HG03135 (cell line): ENCODE data around the gene ZNF777.
"Not testable (repeated sequence)": the region's sequence is repeated elsewhere in the genome, so short reads cannot be mapped to it uniquely, and the experiment has no call there.

ENCODE experiments used
- ATAC-seq: cut with Tn5 transposase; IDR thresholded peaks from one replicate; pipeline ENCODE4 v1.9.1; 2021; ENCODE audit warnings: mild to moderate bottlenecking, moderate library complexity; ENCODE audit not compliant: unreplicated experiment

The ZNF777 gene

DNA sequence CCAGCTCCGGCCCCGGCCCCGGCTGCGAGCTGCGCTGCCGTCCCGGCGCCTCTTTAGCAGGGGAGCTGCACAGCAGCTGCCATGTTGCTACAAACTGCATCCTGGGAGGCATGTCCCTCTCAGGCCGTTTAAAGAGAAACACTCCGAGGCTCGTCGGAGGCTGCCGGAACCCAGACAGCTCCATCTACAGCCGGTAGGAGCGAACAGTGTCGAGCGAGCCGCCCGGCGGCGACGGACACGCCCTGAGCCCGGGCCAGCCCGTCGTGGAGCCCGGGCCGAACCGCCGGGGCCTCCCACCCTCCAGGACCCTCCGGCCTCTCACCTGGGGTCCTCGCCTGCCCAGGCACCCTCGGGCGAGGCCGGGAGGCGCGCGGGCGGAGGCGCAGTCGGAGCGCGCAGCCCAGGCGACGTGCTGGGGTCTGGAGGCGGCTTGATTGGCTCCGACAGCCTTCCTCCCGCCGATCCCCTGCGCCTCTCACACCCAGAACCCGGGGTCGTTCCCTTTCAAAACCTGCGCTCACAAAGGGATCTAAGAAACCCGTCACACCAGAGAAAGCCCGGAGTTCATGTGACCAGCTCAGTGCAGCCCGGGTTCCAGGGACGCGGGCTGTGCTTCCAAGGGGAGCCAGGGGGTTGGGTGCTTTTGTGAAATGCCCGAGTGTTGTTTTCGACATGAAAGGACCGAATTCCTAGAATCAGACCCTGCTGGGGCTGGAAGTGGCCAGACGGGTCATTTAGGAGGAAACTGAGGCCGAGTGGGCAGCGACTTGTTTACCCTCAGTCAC lies at the start of gene ZNF777:
TSS of gene ZNF777 (minus strand) at position 570 of the 785 bp plus-strand sequence. CDS start 5,040 bp downstream, outside the sequence.
- peak; percentile 98 for ATAC-seq

DNA sequence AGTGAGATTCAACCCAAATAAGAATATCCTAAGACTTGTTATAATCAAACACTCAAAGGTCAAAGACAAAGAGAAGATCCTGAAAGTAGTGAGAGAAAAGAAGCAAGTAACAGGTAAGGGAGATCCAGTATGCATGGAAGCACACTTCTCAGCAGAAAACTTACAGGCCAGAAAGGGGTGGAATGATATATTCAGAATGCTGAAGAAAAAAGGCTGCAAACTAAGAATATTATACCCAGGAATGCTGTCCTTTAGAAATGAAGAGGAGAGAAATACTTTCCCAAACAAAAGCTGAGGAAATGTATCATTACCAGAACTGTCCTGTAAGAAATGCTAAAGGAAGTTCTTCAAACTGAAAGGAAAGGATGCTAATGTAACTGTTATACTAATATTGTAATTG lies 49.4 kb upstream of the ZNF777 start:
- no peak for ATAC-seq

DNA sequence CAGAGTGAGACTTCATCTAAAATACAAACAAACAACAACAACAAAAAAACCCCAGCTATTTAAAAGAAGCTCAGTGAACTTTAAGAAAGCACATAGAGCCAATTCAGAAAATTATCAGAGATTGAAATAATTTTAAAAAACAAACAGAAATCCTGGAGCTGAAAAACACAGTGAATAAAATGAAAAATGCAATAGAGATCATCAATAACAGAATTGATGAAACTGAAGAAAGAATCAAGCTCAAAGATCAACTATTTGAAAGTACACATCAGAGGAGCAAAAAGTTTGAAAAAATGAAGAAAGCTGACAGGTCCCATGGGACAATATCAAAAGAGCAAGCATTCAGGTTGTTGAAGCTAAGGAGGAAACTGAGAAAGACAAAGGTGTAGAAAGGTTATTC lies 48.9 kb upstream of the ZNF777 start:
- no peak for ATAC-seq

DNA sequence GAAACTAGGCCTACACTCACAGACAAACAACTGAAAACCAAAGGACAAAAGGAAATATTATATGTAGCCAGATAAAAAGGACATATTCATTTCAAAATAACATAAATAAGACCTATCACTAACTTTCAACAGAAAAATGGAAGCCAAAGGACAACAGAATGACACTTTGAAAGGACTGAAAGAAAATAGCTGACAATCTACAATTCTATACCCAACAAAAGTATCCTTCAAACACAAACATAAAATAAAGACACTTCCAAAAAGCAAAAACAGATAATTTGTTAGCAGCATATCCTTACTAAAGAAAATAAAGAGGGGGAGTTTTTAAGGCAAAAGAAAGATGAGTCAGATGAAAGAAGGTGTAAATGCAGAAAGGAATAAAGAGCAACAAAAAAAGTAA lies 44.7 kb upstream of the ZNF777 start:
- ATAC-seq, result no peak

DNA sequence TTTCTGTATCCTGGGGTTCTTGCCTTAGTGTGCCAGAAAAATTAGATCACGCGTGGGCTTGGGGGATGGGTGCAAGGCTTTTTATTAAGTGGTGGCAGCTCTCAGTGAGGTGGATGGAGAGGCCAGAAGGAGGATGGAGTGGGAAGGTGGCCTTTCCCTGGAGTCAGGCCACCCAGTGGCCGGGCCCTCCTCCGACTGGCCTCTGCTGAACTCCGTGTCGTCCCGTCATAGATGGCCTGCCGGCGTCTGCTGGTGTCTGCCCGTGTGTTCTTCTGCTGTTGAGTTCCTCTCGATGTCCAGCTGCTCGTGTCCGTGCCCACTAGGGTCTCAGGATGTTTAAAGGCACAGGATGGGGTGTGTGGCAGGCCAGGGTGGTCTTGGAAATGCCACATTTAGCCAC lies 40.8 kb upstream of the ZNF777 start:
- ATAC-seq, result no peak

DNA sequence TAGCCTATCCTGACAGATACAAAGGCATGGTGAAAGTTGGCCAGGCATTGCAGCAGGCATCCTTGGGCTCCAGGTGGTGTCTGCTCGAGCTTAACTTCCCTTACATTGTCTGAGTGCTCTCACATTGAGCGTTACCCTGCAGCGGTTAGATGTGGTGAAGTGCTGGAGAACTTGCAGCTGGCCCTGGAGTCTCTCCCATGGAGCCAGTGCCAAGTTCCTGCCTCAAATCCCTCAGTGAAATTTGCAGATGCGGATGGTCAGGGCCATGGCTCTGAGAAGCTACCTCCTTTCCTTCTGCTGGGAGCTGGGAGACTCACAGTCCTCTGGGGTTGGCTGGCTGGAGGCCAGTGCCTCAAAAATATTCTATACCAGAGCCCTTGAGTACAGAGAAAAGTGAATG lies 40.0 kb upstream of the ZNF777 start:
- ATAC-seq, result no peak

DNA sequence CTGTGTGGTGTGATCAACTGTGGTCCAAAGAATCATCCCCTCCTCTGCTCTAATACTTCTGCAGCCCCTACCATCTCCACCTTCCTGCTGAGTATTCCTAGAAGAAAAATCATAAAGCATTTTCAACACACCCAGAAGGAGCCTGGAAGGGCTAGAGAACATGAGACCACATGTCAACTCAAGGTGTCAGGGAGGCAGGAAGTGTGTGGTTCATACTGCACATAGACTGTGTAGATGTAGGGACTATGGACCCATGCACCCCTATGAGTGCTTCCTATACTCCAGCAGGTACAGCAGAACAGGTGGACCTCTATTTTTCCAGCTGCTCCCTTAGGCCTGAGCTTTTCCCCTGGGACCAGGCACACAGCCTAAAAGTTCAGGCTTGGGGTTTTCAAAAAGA lies 39.3 kb upstream of the ZNF777 start:
- no peak for ATAC-seq

DNA sequence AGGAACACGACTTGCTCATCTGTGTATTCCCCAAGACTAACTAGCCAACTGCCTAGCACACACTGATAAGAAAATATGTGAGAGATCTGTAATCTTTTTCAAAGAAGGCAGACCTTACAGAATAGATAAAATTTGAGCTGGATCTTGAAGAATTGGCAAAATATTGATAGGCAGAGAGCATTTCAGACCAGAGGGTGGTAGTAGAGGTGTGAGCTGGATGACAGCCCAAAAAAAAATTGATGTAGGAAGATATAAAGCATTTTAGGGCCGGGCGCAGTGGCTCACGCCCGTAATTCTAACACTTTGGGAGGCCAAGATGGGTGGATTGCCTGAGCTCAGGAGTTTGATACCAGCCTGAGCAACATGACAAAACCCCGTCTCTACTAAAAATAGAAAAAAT lies 37.9 kb upstream of the ZNF777 start:
- no peak for ATAC-seq

DNA sequence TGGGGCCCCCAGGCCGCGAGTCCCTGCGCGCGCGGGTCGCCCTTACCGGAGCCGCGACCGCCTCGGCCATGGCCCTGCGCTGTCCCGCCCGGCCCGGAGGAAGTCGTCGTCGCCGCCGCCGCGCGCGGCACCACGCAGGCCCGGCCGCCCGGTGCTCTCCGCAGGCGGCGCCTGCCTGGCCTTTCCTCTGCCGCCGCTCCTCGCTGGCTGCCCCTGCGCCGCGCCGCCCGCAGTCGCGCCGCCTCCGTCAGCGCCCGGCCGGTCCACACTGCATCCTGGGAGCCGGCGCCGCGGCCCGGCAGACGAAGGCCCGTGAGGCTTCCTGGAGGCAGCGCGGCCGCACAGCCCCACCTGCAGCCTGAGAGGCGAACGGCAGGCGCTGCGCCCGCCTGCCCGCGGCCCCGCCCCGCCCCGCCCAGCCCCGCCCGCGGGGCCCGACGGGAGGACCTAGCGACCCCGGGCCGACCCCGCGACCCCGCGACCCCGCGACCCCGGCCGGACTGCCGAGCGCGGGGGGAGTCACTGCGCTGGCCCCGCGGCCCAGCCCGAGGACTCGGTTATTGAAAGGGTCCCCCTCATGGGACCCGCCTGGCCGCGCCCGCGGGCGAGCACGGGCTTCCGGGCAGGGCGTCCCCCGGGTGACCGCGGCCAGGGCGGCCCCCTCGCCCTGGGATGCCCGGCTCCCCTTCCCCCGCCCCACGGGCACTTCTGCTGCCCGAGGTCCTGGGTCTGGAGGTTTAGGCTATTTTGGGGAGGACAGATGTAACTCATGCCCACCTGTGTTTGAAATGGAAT lies 36.8 kb upstream of the ZNF777 start, which contains the start of gene ZNF746:
TSS of gene ZNF746 (minus strand) at position 343 of the 795 bp plus-strand sequence. CDS start at position 70, 273 bp downstream.
- peak; percentile 97 for ATAC-seq

DNA sequence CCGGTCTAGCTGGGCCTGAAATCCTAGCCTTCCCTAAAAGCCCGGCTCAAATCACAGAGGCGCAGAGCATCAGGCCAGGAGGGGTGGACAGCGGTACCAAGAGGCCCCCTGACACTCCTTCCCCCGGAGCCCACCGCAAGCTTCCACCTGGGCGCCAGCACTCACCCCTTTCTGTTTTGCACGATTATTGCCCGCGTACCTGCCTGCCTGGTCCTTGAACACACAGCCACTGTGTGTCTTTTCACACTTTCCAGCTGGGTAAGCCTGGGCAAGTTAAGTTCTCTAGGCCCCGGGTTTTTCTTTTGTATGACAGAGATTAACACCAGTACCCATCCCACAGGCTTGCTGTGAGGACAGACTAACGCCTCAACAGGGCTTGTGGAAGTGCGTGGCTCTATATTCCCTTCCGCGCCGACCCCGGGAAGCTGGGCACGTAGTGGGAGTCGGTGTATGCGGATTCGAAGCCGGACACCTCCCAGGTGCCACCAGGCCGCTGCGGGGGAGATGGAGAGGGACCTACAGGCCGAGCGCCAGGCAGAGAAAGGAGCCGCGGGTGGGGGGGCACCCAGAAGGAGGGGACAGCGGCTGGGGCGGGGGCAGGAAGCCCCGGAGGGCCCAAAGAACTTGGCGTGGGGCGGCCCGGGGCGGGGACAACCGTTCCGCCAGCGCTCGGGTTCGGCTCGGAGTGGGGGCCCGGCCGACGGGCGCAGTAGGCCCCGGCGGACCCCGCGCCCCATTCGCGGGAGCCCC lies 36.0 kb upstream of the ZNF777 start:
- ATAC-seq, result peak; percentile 39

DNA sequence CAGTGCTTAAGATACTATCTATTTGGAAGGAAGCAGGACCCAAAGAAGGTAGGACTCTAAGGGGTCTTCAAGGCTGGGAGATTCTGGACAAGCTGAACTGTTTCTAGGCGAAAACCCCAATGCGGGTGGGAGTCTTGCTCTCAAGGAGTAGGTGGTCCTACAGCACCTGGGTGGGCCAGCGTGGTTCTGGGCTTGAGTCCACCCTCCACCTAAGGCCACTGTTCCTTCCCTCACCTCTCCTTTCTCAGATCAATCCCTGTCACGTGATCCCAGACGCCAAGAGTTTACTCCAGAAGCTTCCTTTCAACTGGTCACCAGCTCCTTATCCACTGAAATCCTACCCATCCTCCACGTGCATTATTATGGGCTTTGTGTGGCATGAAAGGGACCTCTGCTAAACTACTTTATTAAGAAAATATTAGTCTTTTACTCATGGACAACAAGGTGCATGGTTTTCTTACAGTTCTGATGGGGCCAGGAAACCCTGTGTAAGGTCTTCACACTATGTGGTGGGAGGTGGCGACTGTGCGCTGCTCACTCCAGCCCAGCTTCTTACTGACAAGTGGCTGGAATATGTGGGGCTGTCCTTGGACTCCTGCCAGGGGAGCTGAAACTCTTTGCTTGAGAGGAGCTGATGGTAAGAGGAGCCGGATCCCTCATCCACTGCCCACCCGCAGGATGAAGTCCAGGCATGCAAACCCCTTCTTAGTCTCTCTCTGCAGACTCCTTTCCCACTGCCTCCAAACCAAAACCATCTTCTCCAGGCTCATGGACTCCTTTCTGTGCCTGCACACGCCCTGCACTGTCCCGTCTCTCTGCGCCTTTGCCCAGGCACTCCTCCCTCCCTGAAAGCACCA lies 35.2 kb upstream of the ZNF777 start:
- ATAC-seq, result no peak

DNA sequence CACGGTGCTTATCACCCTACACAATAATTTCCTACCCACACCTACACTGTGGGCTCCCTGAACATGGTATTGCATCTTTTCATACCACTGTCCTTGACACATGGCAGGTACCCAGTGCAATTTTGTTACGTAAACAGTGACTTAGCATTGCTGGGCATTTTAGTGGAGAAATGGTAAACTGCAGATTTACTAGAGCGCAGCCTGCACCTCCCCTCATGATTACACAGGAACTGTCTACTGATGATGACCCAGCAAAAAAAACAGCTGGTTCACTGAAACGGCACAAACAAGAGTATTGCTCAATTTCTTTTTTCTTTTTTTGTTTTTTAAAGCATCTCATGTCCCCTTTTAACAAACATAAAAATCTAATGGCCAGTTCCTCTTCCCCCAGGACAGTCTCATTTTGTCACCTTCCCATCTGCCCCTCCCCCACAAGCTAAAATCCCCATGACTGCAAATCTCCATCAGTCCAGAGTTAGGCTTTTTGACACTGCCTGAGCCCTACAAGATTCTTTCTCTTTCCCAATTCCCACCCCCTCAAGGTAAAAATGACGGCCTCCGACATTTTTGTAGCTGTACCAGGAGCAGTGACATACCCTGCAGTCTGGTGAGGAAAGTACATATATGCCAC lies 34.0 kb upstream of the ZNF777 start:
- ATAC-seq, result no peak

DNA sequence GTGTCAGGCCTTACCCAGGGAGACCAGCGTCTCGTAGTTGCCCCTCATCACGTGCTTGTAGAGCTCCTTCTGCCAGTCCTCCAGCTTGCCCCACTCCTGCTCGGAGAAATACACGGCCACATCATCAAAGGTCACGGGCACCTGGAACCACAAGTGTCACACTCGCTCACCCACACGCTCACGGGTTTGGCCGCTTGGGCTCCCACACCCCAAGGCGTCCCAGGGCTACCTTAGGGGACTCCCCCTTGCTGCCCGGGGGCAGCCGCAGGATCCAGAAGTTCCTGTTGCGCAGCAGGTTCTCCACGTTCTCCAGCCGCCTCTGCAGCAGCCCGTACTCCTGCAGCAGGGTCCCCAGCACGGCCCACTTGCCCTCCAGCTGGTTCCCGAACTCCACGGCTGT lies 33.1 kb upstream of the ZNF777 start:
- ATAC-seq, result not testable (repeated sequence)

DNA sequence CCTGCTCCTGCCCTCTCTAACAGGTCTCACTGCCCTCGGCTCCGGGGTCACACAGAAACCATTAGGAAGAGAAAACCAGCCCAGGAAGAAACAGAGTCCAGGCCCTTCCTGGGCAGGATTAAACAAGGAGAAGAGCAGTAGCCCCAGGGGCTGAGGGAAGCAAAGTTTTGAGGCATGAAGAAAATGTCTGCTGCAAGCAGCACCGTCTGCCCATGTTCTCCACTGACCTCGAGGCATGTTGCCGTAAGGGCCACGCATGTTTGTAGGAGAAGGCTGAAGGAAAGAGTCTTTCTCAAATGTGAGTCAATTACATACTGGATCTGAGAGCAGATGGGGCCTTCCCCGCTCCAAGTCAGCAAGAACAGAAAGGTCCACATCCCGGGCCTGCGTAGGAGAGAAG lies 32.5 kb upstream of the ZNF777 start:
- no peak for ATAC-seq

DNA sequence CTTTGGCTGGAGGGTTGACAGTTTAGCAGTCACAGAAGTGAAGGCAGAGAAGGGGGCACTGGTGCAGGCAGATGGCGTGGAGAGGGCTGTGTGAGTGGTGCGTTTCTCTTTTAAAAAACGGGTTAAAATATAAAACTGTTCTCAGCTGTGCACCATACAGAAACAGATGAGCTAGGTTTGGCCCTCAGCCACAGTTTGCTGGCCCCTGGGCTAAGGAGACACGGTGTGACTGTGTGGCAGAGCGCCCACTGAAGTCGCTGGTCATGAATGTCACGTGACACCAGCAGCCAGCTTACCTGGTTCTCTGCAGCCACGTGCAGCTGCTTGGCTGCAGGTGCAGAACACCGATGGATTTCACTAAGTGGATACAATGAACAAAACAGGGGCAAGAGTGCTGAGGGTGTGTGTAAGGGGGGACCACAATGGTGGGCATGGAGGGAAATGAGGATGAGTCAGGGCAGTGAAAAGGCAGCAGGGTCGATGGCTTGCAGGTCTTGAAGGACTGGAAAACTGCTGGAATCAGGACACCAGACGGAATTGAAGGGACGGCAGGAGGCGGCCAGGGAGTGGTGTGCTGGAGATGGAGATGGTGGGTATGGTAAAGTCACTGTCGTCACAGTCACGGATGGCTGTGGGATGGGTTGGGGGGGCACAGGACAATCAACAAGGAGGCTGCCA lies 29.4 kb upstream of the ZNF777 start:
- ATAC-seq, result no peak

DNA sequence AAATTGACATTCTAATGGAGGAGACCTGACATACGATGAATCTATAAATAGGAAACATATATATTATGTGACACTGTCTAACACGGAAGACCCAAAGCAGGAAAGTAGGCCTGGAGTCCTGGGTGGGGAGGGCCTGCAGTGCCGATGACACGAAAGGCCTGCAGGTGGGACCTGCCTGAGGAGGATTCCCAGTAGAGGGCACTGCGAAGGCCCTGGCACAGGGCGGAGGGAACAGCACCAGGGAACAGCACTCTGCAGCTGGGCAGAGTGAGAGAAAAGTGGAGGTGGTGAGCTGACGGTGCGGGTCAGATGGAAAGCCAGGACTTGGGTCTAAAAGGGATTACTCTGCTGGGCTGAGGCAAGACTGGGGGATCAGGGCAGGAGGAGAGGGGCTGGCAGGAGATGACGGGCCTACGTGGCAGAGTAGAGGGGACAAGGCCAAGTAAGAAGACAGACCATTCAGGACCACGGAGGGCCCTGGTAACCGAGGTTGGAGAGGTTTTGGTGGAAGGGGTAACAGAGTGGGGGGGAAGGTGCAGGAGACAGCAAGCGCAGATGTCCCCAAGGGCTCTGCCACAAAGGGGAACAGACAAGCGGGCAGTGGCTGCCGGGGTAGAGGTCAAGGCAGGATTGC lies 28.6 kb upstream of the ZNF777 start:
- ATAC-seq, result no peak

DNA sequence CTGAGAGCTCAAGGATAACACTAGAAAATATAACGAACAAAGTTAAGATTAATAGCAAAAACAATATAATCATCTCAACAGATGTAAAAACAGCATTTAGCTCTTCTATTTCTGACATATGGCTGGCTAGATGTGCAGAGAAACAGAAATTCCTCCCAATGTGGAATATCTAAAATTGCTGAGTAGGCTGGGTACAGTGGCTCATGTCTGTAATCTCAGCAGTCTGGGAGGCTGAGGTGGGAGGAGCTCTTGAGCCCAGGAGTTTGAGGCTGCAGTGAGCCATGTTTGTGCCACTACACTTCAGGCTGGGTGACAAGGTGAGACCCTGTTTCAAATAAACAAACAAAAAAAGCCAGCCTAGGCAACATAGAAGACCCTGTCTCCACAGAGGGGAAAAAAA lies 18.7 kb upstream of the ZNF777 start:
- no peak for ATAC-seq

DNA sequence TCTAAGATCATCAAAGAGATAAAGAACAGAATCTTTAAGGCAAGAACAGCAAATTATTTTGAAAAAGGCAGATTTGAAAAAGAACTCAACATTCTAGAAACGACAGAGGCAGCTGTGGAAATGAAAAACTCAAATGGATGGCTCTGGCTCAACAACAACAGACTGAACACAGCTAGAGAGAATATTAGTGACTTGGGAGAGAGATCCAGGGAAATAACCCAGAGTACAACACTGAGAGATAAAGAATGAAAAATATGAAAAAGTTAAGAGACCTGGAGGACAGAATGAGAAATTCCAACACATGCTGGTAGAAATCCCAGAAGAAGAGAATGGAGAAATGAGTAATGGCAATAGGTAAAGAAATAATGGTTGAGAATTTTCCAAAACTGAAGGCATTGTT lies 17.9 kb upstream of the ZNF777 start:
- ATAC-seq, result no peak
